Pons (tissue), 1 donor: Measurements from ENCODE around the gene RPEL1.
"Not testable (repeated sequence)": the region's sequence is repeated elsewhere in the genome, so short reads cannot be mapped to it uniquely, and the experiment has no call there.

Experiments
- DNase-seq: peaks from one replicate; pipeline ENCODE4 v3.0.0-alpha.2; 2016; ENCODE audit warnings: low spot score

The RPEL1 gene

DNA sequence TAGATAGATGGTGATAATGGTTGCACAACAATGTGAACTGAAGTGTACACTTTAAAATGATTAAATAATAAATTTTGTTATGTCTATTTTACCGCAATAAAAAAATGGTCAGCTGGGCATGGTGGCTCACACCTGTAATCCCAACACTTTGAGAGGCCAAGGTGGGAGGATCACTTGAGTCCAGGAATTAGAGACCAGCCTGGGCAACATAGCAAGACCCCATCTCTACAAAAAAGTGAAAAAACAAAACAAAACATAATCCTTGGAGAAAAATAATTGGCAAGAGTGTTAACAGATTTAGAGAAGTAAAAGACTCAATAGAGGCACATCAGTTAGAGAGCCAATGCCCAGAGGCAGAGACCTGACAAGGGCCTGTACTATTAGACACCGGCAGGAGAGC is 9.9 kb upstream of the RPEL1 start:
- DNase-seq = no peak

DNA sequence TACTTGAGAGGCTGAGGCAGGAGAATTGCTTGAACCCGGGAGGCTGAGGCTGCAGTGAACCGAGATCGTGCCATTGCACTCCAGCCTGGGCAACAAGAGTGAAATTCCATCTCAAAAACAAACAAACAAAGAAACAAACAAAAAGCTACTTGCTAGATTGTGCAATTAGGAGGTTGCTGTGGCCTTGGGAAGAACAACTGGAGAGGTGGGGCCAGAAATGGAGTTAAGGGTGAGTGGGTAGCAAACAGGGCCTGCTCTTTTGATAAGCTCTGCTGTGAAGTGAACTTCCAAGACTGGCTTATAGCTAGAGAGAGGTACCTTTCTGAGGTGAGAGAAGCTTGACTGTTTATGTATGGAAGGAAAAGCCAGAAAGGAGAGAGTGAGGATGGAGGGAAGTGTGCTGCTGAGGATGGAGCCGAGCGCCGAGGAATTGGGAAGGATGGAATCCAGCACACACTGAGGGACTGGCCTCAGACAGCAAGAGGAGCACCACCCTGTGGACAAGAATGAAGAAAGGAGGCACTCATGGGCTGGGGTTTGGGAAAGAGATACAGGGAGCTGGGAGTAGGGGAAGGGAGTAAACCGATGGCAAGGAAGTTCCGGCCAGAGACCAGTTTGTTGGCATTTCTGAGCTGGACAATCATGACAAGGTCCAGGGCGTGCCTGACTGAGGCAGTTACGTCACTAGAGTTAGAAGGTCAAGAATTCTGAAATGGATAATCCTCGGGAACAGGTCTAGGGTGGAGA is 7.0 kb upstream of the RPEL1 start:
- no peak for DNase-seq

DNA sequence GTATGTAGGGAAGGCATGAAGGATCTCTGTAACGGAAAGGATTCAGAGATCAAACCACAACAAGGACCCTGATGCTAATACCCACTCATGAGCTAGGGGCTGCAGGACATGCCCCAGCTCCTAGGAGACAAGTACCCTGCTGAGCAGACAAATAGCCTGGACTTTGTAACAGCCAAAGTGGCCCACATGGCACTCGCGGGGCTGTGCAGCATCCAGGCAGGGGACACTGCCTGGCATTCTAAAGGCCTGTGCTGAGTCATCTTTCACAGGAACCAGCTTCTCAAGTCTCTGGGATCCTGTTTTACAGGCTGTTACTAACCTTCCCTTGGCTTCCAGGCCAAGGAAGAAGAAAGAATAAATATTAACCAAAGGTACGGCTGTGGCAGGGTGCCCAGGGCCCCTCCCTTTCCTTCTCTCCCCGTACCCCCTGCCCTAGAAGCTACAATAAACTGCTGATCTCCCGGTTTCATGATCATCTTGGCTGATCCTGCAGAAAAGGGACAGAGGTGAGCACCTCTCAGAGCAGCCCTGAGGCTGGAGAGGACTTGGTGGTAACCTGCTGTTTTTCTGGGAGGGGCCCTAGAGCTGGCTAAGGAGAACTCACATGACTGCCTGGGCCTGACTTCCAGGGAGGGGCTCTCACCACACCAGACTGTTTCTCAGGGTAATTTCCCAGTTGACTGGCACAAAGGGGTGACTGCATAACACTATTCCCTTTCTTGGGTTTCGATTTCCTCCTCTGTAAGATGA is 4.2 kb upstream of the RPEL1 start:
- DNase-seq = peak; percentile 28

DNA sequence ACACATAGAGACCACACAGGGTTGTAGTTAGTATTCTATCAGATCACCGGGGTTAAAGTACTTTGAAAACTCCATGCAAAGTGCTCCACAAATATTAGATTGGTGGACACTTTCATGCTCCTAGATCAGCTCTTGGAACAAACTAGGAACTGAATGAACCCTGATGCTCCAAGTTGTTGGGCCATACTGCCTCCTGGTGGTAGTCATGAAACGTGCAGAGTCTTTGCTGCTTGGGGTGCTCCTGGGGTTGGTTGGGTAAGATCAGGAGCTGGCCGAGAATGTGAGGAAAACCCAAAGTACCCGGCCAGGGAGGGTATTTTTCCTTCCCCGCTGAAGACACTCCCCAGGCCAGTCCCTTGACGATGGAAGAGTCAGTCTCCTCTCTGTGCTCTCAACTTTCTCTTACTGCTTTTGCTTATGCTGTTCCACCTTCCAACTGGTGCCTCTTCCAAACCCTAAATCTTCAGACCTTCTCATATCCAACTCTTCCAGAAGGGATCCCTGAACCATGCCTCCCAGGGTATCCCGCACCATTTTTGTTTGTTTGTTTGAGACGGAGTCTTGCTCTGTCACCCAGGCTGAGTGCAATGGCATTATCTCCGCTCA is 918 bp upstream of the RPEL1 start:
- peak; percentile 90 for DNase-seq

DNA sequence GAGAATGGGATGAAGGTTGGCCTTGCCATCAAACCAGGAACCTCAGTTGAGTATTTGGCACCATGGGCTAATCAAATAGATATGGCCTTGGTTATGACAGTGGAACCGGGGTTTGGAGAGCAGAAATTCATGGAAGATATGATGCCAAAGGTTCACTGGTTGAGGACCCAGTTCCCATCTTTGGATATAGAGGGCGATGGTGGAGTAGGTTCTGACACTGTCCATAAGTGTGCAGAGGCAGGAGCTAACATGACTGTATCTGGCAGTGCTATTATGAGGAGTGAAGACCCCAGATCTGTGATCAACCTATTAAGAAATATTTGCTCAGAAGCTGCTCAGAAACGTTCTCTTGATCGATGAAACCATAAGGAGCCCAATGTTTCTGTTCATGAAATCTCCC is 637 bp downstream of the RPEL1 start:
- DNase-seq = no peak

DNA sequence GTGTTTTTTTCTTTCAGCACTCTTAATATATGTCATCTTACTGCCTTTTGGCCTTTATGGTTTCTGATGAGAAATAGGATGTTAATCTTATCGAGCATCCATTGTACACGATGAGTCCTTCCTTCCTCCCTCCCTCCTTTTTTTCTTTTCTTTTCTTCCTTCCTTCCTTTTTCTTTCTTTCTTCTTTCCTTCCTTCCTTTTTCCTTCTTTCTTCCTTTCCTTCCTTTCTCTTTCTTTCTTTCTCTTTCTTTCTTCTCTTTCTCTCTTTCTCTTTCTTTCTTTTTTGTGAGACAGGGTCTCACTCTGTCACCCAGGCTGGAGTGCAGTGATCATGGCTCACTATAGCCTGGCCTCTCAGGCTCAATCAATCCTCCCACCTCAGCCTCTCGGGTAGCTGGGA is 8.4 kb downstream of the RPEL1 start:
- no peak for DNase-seq

DNA sequence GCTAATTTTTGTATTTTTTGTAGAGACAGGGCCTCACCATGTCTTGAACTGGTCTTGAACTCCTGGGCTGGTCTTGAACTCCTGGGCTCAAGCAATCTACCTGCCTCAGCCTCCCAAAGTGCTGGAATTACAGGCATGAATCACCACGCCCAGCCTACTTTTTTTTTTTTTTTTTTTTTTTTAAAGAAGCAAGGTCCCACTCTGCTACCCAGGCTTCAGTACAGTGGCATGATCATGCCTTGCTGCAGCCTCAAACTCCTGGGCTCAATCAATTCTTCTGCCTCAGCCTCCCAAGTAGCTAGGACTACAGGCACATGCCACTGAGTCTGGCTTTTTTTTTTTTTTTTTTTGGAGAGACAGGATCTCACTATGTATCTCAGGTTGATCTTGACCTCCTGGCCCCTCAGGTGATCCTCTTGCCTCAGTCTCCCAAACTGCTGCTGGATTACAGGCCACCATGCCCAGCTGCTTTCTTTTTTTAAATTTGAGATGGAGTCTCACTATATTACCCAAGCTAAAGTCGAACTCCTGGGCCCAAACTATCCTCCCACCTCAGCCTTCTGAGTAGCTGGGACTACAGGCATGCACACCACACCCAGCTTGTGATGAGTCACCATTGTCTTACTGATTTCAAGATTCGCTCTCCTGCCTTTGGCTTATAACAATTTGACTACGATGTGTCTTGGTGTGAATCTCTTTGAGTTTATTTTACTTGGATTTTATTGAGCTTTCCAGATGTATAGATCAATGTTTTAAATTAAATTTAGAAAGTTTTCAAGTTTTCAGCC is 9.0 kb downstream of the RPEL1 start:
- DNase-seq = no peak

DNA sequence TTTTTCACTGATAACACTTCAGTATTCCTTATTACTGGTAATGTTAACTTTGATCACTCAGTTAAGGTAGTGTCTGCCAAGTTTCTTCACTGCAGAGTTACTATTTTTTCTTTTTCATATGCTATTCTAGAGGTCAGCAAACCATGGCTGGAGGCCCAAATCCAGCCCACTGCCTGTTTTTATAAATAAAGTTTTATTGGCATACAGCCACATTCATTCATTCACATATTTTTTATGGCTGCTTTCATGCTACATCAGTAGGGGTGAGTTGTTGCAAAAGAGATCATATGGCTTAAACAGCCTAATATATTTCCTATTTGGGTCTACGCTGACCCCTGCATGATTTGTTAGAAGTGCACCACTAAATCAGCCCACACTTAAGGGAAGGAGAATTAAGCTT is 10.9 kb downstream of the RPEL1 start:
- DNase-seq = no peak

DNA sequence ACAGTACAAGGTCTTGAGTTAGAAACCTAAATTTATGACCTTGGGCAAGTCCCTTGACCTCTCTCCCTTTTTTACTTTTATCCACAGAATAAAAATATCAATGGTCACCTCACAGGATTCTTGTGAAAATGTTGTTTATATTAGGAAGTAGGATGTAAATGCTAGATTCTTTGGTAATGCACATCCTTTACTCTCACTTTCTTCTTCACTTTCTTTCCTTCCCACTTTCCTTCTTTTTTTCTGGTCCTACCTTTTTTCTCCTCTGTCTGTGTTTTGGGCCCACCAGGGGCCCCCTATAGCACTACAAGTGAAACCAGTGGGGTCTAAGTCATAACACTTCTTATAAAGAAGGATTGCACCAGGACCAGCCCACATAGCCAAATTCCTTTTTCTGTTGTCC is 12.1 kb downstream of the RPEL1 start:
- no peak for DNase-seq

DNA sequence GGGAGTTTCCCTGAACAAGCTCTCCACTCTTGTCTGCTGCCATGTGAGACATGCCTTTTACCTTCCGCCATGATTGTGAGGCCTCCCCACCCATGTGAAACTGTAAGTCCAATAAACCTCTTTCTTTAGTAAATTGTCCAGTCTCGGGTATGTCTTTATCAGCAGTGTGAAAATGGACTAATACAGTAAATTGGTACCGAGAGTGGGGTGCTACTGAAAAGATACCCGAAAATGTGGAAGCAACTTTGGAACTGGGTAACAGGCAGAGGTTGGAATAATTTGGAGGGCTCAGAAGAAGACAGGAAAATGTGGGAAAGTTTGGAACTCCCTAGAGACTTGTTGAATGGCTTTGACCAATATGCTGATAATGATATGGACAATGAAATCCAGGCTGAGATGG is 13.2 kb downstream of the RPEL1 start:
- not testable (repeated sequence) for DNase-seq

DNA sequence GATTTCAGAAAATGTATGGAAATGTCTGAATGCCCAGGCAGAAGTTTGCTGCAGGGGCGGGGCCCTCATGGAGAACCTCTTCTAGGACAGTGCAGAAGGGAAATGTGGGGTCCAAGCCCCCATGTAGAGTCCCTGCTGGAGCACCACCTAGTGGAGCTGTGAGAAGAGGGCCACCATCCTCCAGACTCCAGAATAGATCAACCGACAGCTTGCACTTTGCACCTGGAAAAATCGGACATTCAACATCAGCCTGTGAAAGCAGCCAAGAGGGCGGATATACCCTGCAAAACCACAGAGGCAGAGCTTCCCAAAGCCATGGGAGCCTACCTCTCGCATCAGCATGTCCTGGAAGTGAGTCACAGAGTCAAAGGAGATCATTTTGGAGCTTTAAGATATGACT is 14.3 kb downstream of the RPEL1 start:
- no peak for DNase-seq

DNA sequence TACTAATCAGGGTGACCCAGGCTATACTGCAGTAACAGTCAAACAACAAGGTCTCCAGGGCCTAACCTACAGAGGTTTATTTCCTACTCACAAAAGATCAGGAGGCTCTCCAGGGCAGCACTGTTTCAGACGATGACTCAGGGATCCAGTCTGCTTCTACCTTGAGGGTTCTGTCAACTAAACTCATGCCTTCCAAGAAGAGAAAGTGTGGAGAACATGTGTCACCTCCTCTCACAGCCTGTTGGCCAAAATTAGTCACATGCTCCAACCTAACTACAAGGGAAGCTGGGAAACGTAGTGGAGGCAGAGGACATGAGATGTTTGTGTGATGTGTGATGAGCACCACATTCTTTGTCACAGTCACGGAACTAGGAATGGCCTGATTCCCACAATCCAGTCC is 16.5 kb downstream of the RPEL1 start:
- DNase-seq = no peak

DNA sequence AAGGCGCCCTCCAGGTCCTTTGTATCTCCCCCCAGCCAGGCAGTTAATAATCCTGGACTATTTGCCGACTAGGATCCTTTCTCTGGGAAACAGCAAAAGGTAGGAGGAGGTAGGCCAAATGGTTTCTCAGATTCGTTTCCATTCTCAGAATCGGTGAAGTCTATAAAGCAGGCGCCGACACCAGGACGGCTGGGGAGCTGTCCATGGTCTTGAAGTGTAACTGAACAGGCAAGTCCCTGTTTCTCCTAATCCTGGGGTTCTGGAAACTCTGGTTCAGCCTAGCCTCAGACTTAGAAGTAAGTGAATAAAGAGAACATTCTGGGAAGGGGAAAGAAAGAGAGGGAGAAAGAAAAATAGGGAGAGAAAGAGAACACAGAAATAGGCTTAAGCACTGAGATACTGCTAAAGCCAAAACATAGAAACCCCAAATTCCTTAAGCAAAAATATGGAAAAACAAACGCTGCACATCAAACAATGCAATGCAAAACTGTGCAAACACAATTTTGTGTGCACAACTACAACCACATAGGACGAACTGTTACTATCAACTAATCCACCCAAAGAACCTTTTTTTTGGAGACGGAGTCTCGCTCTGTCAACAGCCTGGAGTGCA is 20.1 kb downstream of the RPEL1 start:
- peak; percentile 28 for DNase-seq

DNA sequence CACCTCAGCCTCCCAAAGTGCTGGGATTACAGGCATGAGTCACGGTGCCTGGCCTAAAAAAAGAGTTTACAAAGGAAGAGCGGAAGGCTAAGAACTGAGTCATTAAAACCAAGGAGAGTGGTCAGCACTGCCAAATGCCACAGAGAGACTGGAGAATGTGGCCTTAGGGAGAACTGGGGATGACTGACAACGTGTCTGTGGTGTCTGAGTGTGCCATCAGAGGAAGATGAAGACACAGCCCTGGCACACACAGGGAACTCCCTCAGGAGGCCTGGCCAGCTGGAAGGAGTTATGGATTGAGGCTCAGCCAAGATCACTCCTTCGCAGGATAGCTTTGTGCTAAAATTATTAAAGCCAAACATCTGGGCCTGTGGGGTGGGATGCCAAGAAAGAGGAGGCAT is 27.4 kb downstream of the RPEL1 start:
- DNase-seq = no peak

DNA sequence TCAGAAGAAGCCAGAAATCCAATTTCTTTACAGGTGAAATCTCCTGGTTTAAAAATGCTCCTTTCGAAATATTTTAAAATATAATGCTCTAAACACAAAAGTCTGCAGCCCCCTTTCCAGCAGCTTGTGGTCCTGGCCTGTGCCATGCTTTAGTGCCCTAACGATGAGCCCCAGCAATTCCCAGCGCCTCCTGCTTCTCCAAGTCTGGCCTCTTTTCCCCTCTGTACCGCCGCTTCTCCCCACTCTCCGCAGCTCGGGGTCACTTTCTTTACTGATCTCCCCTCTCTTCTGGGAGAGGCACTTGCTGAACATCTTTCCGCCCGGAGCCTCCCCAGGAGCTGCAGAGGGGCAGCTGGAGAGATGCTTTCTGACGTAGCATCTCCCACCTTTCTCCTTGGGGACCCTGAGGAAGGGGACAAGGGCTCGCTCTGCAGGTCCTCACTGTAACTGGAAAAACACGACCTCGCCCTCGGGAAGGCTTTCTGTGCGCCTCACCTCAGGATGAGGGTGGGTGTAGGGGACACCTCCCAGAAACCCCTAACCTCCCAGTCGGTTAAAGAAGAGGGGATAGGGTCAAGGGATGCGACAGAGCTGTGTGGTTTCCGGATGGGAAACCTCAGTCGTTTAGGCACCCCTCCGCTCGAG is 30.7 kb downstream of the RPEL1 start:
- DNase-seq = no peak

DNA sequence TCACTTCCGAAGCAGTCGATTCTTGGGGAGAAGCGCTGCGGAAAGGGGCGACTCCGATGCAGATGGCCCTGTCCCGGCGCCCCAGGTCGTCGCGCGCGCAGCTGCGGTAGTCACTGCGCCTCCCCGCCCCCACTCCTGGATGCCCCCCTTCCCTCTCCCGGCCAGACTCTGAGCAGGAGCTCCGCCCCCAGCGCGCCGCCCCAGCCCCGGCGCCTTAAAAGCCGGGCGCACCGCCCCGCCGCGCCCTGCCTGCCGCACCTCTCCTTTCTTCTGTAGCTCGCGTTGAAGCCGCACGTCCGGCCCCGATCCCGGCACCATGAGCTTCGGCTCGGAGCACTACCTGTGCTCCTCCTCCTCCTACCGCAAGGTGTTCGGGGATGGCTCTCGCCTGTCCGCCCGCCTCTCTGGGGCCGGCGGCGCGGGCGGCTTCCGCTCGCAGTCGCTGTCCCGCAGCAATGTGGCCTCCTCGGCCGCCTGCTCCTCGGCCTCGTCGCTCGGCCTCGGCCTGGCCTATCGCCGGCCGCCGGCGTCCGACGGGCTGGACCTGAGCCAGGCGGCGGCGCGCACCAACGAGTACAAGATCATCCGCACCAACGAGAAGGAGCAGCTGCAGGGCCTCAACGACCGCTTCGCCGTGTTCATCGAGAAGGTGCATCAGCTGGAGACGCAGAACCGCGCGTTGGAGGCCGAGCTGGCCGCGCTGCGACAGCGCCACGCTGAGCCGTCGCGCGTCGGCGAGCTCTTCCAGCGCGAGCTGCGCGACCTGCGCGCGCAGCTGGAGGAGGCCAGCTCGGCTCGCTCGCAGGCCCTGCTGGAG is 31.4 kb downstream of the RPEL1 start, which contains the start of gene INA:
TSS of gene INA (plus strand) at position 243 of the 817 bp plus-strand sequence. CDS start at position 317, 74 bp downstream.
- no peak for DNase-seq

DNA sequence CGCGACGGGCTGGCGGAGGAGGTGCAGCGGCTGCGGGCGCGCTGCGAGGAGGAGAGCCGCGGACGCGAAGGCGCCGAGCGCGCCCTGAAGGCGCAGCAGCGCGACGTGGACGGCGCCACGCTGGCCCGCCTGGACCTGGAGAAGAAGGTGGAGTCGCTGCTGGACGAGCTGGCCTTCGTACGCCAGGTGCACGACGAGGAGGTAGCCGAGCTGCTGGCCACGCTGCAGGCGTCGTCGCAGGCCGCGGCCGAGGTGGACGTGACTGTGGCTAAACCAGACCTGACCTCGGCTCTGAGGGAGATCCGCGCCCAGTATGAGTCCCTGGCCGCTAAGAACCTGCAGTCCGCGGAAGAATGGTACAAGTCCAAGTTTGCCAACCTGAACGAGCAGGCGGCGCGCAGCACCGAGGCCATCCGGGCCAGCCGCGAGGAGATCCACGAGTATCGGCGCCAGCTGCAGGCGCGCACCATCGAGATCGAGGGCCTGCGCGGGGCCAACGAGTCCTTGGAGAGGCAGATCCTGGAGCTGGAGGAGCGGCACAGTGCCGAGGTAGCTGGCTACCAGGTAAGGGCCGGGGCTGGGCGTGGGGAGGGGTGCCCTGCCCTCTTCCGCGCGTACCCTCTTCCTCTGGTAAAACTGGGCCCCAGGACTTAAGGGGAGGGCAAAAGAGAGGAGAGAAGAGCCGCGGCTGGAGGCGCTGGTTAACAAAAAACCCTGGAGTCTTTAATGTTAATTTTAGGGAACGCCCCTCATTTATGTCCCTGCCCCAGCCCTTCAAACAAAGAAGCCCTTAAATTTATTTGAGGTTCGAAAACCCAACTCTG is 32.2 kb downstream of the RPEL1 start:
- no peak for DNase-seq

DNA sequence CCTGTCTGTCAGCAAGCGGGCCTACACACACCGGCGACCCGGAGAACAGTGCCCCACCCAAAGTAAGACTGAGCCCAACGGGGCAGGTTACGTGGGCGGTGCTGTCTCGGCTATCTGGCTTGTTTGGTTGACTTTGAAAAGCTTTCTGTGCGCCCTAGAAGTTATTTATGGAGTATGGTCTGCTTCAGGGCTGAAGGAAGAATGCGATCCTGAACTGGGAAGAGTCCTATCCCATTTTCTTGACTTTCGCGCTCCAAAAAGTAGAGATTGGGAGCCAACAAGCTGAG is 32.8 kb downstream of the RPEL1 start:
- DNase-seq = no peak

DNA sequence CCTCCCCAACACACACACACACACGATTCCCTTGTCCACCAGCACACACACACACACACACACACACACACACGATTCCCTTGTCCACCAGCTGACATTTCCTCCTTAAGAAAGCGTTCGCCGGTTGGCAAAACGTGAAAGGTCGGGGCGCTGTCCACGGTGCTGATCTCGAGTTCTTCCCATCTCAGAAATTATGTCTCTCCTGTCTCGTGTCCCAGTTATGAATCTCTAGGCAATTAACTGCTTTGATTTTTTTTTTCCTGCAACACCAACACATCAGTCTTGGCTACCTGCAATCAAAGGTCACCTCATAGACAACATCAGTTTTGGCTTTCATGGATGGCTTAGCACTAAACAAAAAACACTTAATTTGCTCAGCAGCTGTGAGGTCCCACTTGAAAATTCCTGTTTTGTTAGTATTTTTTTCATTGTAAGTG is 33.2 kb downstream of the RPEL1 start:
- no peak for DNase-seq

DNA sequence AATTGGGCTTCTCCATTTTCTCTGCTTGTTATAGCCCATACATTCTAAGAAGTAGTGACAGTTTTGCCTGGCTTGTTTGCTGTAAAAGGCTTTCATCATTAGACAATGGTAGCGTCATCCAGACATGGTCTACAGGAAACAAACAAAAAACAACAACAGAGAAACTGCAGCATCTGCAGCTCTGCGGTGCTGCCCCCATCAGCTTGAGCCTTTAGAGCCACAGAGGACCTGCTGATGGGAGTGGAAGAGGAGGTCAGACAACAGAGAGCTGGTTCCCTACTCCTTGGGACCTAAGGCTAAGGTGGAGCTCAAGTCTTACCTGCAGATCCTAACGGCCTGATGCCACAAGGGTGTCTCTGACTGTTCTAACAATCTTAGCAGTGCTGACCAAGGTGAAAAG is 34.3 kb downstream of the RPEL1 start:
- no peak for DNase-seq
